ENCODE measurements around the gene PCDHA11.

DNA sequence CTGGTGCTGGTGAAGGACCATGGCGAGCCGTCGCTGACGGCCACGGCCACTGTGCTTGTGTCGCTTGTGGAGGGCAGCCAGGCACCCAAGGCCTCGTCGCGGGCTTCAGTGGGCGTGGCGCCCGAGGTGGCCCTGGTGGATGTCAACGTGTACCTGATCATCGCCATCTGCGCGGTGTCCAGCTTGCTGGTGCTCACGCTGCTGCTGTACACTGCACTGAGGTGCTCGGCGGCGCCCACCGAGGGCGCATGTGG is 10.8 kb upstream of the PCDHA11 start:
- TF ChIP-seq, protein P1, sequence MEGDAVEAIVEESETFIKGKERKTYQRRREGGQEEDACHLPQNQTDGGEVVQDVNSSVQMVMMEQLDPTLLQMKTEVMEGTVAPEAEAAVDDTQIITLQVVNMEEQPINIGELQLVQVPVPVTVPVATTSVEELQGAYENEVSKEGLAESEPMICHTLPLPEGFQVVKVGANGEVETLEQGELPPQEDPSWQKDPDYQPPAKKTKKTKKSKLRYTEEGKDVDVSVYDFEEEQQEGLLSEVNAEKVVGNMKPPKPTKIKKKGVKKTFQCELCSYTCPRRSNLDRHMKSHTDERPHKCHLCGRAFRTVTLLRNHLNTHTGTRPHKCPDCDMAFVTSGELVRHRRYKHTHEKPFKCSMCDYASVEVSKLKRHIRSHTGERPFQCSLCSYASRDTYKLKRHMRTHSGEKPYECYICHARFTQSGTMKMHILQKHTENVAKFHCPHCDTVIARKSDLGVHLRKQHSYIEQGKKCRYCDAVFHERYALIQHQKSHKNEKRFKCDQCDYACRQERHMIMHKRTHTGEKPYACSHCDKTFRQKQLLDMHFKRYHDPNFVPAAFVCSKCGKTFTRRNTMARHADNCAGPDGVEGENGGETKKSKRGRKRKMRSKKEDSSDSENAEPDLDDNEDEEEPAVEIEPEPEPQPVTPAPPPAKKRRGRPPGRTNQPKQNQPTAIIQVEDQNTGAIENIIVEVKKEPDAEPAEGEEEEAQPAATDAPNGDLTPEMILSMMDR (IDR thresholded peaks at IDR 0.05): no peak
- TF ChIP-seq POLR2A (IDR thresholded peaks at IDR 0.05): no peak

Data from lower leg skin (tissue), 3 donors.